ENCODE data around the gene PGA4.
"Not testable (repeated sequence)": the region's sequence is repeated elsewhere in the genome, so short reads cannot be mapped to it uniquely, and the experiment has no call there.

- TF ChIP-seq POLR2AphosphoS5 (IDR thresholded peaks at IDR 0.05; ENCODE audit: low read depth, low read length); SIN3A (IDR thresholded peaks at IDR 0.05; ENCODE audit: borderline replicate concordance, low read depth, low read length); JUND (IDR thresholded peaks at IDR 0.05); ELF1 (IDR thresholded peaks at IDR 0.05): not testable (repeated sequence)
- TF ChIP-seq, protein P1, sequence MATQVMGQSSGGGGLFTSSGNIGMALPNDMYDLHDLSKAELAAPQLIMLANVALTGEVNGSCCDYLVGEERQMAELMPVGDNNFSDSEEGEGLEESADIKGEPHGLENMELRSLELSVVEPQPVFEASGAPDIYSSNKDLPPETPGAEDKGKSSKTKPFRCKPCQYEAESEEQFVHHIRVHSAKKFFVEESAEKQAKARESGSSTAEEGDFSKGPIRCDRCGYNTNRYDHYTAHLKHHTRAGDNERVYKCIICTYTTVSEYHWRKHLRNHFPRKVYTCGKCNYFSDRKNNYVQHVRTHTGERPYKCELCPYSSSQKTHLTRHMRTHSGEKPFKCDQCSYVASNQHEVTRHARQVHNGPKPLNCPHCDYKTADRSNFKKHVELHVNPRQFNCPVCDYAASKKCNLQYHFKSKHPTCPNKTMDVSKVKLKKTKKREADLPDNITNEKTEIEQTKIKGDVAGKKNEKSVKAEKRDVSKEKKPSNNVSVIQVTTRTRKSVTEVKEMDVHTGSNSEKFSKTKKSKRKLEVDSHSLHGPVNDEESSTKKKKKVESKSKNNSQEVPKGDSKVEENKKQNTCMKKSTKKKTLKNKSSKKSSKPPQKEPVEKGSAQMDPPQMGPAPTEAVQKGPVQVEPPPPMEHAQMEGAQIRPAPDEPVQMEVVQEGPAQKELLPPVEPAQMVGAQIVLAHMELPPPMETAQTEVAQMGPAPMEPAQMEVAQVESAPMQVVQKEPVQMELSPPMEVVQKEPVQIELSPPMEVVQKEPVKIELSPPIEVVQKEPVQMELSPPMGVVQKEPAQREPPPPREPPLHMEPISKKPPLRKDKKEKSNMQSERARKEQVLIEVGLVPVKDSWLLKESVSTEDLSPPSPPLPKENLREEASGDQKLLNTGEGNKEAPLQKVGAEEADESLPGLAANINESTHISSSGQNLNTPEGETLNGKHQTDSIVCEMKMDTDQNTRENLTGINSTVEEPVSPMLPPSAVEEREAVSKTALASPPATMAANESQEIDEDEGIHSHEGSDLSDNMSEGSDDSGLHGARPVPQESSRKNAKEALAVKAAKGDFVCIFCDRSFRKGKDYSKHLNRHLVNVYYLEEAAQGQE (IDR thresholded peaks at IDR 0.05; ENCODE audit: low read depth, low read length) = not testable (repeated sequence)
- TF ChIP-seq, protein P2, sequence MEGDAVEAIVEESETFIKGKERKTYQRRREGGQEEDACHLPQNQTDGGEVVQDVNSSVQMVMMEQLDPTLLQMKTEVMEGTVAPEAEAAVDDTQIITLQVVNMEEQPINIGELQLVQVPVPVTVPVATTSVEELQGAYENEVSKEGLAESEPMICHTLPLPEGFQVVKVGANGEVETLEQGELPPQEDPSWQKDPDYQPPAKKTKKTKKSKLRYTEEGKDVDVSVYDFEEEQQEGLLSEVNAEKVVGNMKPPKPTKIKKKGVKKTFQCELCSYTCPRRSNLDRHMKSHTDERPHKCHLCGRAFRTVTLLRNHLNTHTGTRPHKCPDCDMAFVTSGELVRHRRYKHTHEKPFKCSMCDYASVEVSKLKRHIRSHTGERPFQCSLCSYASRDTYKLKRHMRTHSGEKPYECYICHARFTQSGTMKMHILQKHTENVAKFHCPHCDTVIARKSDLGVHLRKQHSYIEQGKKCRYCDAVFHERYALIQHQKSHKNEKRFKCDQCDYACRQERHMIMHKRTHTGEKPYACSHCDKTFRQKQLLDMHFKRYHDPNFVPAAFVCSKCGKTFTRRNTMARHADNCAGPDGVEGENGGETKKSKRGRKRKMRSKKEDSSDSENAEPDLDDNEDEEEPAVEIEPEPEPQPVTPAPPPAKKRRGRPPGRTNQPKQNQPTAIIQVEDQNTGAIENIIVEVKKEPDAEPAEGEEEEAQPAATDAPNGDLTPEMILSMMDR (IDR thresholded peaks at IDR 0.05) = not testable (repeated sequence)
These were observed 9.4 kb downstream of the PGA4 start for GRCh38 chr11:61231585-61231984.
